Glutamatergic neuron (in vitro differentiated cells): ENCODE results near the gene UCN. TPM values are rescaled to one million over a fixed set of nuclear protein-coding genes. Genes with fewer than 3 reads are reported as not detected.

ENCODE experiments used
- DNase-seq: peaks from one replicate; pipeline ENCODE4 v3.0.0; 2022
- H3K27ac Mint-ChIP-seq: one replicate; pipeline ENCODE4 v1.8.0; 2020; ENCODE audit warnings: mild to moderate bottlenecking, mixed read lengths, inconsistent platforms; ENCODE audit not compliant: unreplicated experiment
- H3K27me3 Mint-ChIP-seq: one replicate; pipeline ENCODE4 v1.8.0; 2020; ENCODE audit warnings: mild to moderate bottlenecking, moderate library complexity, mixed read lengths, inconsistent platforms; ENCODE audit not compliant: unreplicated experiment
- H3K36me3 Mint-ChIP-seq: one replicate; pipeline ENCODE4 v1.8.0; 2020; ENCODE audit warnings: mild to moderate bottlenecking, mixed read lengths, inconsistent platforms; ENCODE audit not compliant: unreplicated experiment
- H3K4me1 Mint-ChIP-seq: one replicate; pipeline ENCODE4 v1.8.0; 2020; ENCODE audit warnings: mild to moderate bottlenecking, low read depth, mixed read lengths, inconsistent platforms; ENCODE audit not compliant: unreplicated experiment
- H3K4me3 Mint-ChIP-seq: one replicate; pipeline ENCODE4 v1.8.0; 2020; ENCODE audit warnings: mild to moderate bottlenecking, mixed read lengths, inconsistent platforms; ENCODE audit not compliant: unreplicated experiment
- H3K9me3 Mint-ChIP-seq: one replicate; pipeline ENCODE4 v1.8.0; 2020; ENCODE audit warnings: mild to moderate bottlenecking, moderate library complexity, mixed read lengths, inconsistent platforms; ENCODE audit not compliant: unreplicated experiment
- total RNA-seq: library from RNA; stranded (reverse); fragmentation: NEBNext Ultra II Directional; extraction: Animal tissue kit (Norgen Biotek cat#: 25700); gene quantifications from one replicate; pipeline ENCODE4 v1.2.1, GENCODE V29; 2021; ENCODE audit not compliant: unreplicated experiment
- TF ChIP-seq, protein P1 (sequence below): fragments of 200-600 bp; sonication (generic); IDR thresholded peaks from one replicate; pipeline ENCODE4 v1.5.0; 2021; ENCODE audit not compliant: partially characterized antibody, unreplicated experiment

The UCN gene
- total RNA-seq, 1 donor from 2014 or later = 1.9 TPM

DNA sequence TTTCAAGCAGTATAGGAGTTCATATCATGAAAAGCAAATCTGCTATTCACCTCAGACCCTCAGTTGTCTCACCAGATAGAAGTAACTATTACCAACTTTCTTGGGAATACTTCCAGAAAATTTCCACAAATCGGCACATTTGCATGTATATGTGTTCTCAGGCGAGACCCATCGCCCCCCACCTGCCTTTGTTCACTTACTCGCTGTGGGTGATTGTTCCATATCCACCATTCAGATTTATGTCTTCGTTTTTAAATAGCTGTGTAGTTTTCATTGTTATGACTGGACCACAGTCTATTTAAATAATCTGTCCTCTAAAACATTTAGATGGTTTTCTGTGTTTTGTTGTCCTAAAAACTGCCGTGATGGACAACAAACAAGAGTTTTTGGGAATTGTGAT, 22.8 kb downstream of the UCN start:
- TF ChIP-seq, protein P1, sequence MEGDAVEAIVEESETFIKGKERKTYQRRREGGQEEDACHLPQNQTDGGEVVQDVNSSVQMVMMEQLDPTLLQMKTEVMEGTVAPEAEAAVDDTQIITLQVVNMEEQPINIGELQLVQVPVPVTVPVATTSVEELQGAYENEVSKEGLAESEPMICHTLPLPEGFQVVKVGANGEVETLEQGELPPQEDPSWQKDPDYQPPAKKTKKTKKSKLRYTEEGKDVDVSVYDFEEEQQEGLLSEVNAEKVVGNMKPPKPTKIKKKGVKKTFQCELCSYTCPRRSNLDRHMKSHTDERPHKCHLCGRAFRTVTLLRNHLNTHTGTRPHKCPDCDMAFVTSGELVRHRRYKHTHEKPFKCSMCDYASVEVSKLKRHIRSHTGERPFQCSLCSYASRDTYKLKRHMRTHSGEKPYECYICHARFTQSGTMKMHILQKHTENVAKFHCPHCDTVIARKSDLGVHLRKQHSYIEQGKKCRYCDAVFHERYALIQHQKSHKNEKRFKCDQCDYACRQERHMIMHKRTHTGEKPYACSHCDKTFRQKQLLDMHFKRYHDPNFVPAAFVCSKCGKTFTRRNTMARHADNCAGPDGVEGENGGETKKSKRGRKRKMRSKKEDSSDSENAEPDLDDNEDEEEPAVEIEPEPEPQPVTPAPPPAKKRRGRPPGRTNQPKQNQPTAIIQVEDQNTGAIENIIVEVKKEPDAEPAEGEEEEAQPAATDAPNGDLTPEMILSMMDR = no peak
- no peaks in the 10 kb centered on the region for H3K36me3 Mint-ChIP-seq
- no peak overlapping the region for H3K27ac Mint-ChIP-seq
- H3K27me3 Mint-ChIP-seq = peaks cover 6% of the 10 kb centered on the region
- no peak for DNase-seq
- H3K4me1 Mint-ChIP-seq = peaks cover 26% of the 10 kb centered on the region
- peaks cover 6% of the 10 kb centered on the region for H3K9me3 Mint-ChIP-seq
- no peak overlapping the region for H3K4me3 Mint-ChIP-seq

DNA sequence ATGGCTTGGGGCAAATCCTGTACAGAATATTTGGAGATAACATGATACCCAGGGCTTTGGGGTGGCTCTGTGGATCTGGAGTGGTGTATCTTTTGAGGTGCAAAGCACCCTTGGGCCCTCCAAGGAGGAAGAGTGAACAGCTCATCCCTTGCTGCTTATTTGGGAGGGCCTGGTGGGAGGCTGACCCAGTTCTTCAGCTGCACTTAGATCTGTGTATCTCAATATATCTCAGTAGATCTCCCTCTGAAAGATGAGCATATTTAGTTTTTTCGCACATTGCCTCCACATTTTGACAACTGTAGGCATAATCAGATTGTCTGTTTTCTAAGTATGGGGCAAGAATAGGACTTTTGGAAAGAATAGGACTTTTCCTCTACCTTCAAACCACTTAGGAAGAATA, 23.2 kb downstream of the UCN start:
- no peaks in the 10 kb centered on the region for H3K36me3 Mint-ChIP-seq
- TF ChIP-seq, protein P1 = no peak
- H3K27ac Mint-ChIP-seq = no peak overlapping the region
- peaks cover 26% of the 10 kb centered on the region for H3K4me1 Mint-ChIP-seq
- peaks cover 6% of the 10 kb centered on the region for H3K27me3 Mint-ChIP-seq
- DNase-seq = no peak
- no peak overlapping the region for H3K4me3 Mint-ChIP-seq
- H3K9me3 Mint-ChIP-seq = peaks cover 6% of the 10 kb centered on the region

- peaks cover 5% of the 10 kb centered on the region for H3K27me3 Mint-ChIP-seq
- peak overlapping the region; percentile 76 for H3K27ac Mint-ChIP-seq
- TF ChIP-seq, protein P1 = no peak
- H3K9me3 Mint-ChIP-seq = peaks cover 6% of the 10 kb centered on the region
- H3K36me3 Mint-ChIP-seq = no peaks in the 10 kb centered on the region
- H3K4me3 Mint-ChIP-seq = peak overlapping the region; percentile 81
- H3K4me1 Mint-ChIP-seq = peaks cover 26% of the 10 kb centered on the region
- peak; percentile 44 for DNase-seq
These were observed 25.4 kb downstream of the UCN start for GRCh38 chr2:27282892-27283291.

- DNase-seq = no peak
- H3K27ac Mint-ChIP-seq = peak within 1 kb of the TSS; percentile 76
- peaks cover 26% of the 10 kb centered on the region for H3K4me1 Mint-ChIP-seq
- H3K9me3 Mint-ChIP-seq = peaks cover 8% of the 10 kb centered on the region
- TF ChIP-seq, protein P1 = no peak
- H3K27me3 Mint-ChIP-seq = peaks cover 2% of the 10 kb centered on the region
- no peaks in the 10 kb centered on the region for H3K36me3 Mint-ChIP-seq
- H3K4me3 Mint-ChIP-seq = peak within 1 kb of the TSS; percentile 81
These were observed 26.2 kb downstream of the UCN start, which contains the start of gene TRIM54 for GRCh38 chr2:27281855-27282559. Gene TRIM54, plus strand, starts transcription at chr2:27282429. Its CDS starts 303 bp downstream, at chr2:27282732.

DNA sequence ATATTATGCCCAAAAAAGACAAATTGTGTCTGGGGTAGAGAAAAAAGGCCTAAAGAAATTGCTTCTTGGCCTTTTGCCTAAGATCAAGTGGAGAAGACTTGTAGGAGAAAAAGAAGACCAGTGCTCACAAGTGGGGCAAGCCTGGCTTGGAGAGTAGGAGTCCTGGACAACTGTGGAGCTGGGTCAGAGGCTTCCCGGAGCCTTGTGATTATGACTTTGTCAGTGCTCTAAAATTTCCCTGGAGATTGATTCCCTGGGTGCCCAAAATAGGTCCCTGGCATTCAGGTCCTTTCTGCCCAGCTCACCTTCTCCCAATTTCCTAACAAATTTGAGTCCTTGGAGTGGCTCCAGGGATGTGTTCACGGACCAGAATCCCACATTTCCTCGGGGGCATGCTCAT, 26.8 kb downstream of the UCN start:
- Mint-ChIP-seq H3K4me1 (peaks cover 26% of the 10 kb centered on the region), H3K9me3 (peaks cover 8% of the 10 kb centered on the region), H3K36me3 (no peaks in the 10 kb centered on the region), H3K27ac (peak overlapping the region; percentile 53), H3K4me3 (no peak overlapping the region), H3K27me3 (peaks cover 2% of the 10 kb centered on the region)
- TF ChIP-seq, protein P1 = no peak
- DNase-seq = no peak
